Amniotic epithelial cell (primary cell): ENCODE results near the gene FBXO7.
"Not testable (repeated sequence)": the region's sequence is repeated elsewhere in the genome, so short reads cannot be mapped to it uniquely, and the experiment has no call there.

Experiments
- DNase-seq: peaks from one replicate; pipeline ENCODE4 v3.0.0-alpha.2; 2010; ENCODE audit warnings: low read depth

FBXO7 gene

DNA sequence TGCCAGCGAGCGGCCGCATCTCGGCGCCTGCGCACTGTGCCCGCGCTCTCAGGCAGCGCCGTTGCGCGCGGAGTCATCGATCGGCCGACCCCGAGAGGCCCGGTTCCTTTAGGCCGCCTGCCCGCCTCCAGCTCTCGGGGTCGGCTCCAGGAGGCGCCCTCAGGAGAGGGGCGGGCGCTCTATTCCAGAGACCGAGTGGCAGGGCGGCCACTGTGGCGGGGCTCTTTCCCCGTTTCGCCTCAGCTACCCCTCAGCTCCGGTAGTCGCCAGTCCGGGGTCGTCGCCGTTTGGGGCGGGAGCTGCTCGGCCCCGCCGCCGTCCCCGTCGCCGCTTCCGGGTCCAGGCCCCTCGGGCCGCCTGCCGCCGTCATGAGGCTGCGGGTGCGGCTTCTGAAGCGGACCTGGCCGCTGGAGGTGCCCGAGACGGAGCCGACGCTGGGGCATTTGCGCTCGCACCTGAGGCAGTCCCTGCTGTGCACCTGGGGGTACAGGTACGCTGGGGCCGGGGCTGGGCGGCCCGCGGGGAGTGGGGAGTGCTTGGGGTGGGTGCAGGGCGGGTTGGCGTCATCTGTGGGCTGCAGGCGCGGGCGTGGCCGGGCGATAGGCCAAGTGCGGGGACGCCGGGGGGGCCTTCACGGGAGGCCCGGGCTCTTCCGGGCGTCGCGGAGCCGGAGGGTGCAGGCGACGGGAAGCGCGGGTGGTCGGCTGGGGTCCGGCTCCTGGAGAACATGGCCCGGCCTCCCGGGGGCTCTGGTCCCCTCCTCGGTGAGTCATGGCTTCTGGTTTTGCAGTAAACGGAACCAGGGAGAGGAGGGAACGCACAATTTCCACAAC is at the start of gene FBXO7:
Gene FBXO7, plus strand, starts transcription at position 177 of the 833 bp plus-strand sequence. Its CDS starts 192 bp downstream, at position 369.
- DNase-seq, result peak; percentile 89

DNA sequence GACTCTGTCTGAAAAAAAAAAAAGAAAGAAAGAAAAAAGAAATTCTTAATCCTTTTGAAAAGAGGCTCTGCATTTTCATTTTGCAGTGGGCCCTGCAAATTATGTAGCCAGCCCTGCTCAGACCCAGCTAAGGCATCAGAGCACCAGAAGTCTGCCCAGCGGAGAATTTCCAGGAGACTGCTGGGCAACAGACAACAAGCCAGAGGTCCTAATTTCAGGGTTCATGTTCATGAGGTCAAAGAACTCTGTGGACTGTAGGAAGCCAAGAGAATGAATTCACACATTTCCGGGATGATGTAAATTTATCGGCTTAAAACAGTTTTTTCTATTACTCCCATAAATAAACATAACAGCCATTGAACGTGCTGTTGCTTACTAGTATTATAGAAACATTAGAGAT is 47.7 kb upstream of the FBXO7 start:
- DNase-seq, result no peak

DNA sequence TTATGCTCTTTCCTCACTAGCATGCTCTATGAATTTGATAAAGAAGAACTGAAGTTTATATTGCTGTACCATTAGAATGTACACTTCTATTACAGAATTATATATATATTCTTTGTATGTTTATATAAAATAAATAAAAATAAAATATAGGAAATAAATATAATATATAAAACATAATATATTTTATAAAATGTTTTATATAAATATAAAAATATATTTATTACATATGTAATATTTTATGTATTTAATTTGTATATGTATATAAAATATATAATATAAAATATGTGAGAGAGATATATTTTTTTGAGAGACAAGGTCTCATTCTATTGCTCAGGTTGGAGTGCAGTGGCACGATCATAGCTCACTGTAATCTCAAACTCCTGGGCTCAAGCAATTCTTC is 44.3 kb upstream of the FBXO7 start:
- DNase-seq, result no peak

DNA sequence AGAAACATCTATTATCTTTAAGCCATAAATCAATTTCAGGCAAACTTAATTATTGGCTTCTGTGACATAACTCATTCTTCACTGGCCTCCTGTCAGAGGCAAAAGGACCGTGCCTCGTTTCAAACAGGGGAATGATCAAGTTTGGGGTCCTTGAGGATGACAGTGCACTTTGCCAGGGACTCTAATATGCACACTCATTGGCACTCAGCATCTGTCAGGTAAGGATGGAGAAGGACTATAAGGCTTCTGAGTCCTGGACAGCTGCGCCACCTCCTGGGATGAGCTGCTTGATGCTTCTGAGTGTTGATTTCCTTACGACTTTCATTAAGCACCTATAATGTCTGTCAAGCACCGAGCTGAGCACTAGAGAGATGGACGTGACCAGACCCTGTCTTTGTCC is 30.5 kb upstream of the FBXO7 start:
- DNase-seq, result no peak

DNA sequence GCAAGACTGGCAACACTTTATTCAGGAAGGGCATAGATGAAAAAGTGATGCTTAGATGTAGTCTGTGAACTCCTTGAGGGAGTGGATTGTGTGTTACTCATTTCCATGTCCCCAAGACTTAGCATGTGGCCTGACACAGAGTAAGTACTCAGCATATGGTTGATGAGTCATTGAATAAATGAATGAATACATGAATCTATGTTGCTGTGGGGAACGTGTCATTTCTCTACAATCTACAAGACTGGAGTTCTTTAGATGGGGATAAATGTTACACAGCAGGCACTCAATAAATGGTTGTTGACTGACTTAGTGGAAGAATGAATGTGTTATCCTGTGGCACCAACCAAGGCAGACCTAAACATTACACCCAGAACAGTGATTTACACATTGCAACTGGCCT is 28.3 kb upstream of the FBXO7 start:
- DNase-seq, result no peak

DNA sequence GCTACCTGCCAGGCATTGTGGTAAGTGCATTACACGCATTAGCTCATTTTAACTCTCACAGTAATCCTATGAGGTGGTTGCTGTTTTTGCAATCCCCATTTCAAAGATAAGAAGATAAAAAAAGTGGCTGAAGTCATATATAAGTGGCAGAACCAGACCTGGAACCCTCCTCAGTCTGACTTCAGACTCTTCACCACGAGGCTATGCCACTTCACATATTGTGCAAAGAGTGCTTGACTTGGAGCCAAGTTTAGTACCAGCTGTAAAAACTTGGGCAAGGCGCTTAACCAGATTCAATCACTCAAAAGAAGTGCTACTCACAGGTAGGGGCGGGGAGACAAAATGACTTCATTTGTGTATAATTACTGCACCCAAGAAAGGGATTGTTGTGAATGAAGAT is 25.6 kb upstream of the FBXO7 start:
- no peak for DNase-seq

DNA sequence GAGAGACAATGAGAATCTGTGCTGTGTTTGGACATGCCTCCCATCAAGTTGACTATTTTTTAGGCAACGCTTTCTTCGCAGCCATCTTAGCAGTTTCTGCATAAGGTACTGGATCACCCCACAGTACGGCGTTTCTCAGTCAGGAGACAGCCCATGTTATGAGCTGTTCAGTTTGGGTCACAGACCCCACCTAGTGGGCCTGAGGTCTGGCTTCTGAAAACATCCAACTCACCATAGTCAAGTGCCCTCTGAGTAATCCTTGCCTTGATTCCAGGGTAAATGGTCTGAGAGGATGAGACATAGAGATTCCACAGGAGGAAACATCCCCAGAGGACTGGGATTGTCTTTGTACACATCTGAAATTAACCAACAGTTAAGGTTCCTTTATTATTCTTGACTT is 17.6 kb upstream of the FBXO7 start:
- no peak for DNase-seq

DNA sequence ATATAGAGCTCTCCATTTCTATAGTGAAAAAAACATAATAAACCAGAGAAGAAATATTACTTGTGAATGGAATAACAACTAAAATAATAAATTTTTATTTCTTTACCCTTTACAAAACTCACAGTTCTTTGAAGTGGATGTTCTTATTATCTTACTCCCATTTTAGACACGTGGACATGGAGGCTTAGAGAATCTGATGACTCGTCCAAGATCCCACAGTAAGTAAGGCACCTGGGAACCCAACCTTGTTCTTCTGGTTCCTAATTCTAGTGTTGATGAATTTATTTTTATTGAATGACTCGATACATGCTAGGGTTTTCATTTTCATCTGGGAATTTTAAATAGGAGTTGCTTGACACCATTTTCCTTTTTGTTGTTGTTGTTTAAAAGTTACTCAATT is 12.2 kb upstream of the FBXO7 start:
- DNase-seq, result no peak

DNA sequence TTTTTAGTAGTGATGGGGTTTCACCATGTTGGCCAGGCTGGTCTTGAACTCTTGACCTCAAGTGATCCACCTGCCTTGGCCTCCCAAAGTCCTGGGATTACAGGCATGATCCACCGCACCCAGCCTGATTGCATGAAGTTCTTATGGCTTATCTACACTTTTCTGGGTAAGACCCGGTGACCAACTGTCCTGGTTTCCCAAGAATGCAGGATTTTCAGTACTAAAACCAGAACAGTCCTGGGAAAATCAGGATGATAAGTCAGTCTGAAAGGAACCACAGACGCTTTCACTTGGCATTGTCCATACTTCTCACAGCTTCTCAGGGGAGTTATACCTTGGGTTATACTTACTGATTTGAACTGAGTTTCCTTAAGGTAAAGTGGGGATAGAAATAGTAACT is 8.9 kb upstream of the FBXO7 start:
- DNase-seq, result peak; percentile 86

DNA sequence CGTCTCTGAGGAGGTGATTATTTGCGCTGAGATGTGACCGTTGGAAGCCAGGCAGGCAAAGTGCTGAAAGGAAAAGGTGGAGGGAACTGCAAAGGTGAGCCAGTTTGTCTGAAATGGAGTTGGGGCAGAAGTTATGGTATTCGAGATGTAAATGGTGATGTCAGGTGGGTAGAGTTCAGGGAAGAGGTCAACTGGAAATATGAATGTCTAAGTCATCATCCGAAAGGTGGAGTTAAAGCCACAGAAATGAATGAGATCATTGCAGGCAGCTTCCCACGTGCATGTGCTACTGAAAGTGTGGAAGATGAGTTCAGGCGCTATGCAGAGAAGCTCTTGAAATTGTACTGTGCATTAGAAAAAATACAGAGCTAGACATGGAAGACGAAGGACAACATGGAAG is 8.1 kb upstream of the FBXO7 start:
- peak; percentile 33 for DNase-seq

DNA sequence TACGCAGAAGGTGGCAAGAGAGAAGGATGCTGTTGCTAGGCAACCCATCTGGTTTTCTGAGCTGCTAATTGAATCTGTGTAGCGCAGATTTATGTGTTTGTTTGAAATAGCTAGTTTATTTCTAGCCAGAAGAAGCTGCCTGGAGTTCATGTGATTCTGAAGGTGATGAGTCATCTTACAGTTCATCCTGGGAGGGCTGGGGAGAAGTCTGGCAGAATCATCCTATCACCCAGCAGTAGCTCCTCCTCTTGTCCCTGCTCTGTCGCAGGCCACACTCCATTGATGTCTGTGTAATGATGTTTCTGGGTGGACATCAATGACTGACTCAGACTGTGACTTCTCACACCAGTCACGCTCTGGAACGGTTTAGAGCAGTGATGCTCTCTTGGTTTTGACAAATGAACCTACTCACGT is 4.8 kb upstream of the FBXO7 start:
- peak; percentile 79 for DNase-seq

DNA sequence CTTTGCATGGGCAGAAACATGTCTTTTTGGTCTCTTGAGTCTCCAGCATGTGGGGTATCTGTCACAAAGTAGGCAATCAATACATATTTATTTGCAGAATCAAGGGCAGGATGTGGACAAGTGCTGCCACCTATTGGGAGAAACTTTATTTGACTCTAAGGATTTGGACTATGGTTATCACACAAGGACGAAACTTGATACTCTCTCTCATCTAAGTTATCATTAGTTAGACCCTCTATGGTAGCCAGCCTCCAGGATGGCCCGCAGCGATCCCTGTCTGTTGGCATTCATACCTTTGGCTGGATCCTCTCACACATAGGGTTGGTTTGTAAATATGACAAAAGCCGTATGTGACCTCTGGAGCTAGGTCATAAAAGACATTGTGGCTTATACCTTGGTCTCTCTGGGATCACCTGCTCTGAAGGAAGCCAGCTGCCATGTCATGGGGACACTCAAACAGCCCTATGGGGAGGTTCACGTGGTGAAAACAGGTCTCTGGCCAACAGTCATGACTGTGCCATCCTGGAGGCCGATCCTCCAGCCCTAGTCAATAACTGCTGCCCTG is 1.1 kb upstream of the FBXO7 start:
- DNase-seq, result peak; percentile 48

DNA sequence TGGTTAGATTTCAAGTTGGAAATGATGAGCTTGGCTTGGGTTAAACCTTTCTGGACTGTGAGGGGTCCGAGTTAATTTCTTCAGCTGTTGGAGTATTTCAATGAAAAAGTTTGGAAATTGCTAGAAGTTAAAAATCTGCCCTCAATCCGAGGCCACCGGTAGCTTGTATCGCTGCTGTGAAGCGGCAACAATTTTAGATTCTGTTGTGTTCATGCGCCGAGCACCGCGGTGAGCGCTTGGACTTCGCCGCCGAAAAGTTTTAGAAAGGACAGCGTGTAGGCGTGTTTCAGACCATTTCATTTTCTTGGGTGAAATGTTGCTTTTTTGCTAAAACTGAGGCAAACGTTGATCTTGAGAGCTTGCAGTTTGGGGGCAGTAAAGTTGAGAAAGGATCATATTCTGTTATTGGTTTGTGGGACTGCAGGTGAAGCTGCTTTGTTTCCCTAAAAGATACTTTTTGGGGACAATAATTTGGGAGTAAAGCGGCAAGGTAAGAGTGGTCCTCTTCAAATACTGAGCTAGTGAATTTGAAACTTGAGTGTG is 928 bp downstream of the FBXO7 start:
- DNase-seq, result no peak

DNA sequence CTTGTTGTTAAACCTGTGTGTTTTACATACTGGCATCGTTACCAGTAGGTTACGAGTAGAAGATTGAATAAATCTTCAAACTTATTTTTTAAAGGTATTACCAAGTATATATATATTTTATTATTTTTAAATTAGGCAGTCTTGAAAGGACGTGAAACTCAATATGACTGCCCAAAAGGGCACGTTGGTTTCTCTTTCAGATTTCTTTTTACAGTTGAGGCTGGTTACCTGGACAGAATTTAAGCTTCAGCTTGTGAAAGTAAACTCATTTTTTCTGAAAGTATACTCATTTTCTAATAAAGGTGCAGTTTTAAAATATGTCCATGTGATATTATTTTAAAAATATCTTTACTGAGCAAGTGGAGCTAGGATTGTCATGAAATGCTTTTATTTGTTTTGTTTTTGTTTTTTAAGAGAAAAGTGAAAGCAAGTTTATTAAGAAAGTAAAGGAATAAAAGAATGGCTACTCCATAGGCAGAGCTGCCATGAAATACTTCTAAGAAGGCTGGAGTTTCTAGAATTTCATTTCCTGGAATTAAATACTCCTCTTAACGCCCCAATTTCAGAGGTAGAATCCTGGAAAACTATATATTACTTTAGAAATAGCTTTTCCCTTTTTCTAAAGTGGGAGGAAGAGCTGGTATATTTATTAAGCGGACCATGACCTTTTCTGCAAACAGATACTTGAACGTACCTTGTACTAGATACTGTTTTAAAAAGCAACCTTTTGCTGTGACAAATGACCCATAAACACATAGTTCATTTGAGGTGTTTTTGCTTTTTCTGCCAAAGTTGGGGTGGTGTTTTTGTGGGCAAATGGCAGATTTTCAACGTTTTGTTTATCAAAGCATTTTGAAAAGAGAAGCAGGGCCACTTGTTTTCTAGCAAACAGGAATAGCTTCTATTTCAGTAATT is 1.9 kb downstream of the FBXO7 start:
- no peak for DNase-seq

DNA sequence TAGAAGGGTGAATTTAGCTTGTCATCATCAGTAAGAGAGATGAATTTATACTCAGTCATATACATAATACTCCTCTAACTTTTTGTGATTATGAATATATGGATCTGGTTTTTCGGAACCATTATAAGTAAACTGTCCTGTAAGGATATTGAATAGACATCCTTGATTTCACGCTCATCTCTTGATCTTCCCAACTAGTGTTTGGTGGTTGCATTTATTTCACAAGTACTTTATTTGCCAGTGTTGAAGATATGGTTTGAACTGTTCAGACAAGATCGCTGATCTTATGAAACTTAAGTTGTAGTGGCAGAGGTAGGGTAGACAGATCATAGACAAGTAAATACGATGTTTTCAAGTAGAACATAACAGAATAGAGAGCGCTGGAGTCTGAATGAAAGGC is 3.0 kb downstream of the FBXO7 start:
- DNase-seq, result no peak

DNA sequence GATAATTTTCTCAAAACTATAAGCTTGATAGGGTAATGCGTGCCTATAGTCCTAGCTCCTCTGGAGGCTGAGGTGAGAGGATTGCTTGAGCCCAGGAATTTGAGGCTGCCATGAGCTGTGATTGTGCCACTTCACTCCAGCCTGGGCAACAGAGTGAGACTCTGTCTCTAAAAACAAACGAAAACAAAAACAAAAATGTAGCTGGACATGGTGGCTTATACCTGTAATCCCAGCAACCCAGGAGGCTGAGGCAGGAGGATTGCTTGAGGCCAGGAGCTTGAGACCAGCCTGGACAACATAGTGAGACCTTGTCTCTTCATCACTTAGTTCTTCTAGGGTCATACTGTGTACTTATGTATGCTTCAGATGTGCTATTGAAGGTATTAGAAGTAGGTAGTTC is 3.9 kb downstream of the FBXO7 start:
- DNase-seq, result not testable (repeated sequence)

DNA sequence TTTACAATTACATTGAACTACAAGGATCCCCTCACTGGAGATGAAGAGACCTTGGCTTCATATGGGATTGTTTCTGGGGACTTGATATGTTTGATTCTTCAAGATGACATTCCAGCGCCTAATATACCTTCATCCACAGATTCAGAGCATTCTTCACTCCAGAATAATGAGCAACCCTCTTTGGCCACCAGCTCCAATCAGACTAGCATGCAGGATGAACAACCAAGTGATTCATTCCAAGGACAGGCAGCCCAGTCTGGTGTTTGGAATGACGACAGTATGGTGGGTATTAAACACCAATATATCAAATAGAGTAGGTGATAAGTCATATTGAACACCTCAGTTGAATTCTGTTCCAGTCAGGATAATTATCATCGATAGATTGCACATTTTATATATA is 4.4 kb downstream of the FBXO7 start:
- DNase-seq, result peak; percentile 35

DNA sequence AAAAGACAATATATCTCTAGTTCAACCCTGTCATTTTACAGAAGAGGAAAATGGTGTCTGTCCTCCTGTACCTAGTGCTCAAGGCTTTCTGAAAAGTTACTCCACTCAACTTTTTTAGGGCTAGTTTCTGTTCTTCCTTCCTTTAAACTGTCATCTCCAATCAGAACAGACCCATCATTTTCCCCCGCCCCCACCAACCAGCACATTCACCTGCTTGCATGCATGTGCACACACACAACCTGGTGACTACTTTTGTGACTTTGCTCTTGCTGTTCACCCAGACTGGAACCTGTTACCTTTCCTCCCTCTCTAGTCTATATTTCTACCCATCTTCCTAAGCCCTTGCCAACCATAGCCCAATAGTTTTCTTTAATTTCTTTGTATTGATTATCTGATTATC is 5.6 kb downstream of the FBXO7 start:
- DNase-seq, result no peak

DNA sequence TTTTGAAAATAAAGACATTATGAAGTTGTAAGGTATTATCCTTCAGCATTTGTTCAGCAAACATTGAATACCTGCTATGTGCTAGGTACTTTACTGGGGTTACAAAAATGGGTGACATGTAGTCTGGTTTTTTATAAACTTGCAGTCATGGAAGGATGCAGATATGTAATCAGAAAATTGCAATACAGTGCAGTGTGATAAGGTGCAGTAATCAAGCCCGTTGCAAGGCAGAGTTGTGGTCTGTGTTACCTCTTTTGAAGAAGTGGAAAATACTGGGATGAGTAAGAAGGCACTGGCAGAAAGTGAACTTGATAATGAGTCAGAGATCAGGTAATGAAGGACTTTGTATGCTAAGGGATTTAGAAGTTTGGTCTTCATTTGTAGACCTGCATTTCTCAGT is 8.1 kb downstream of the FBXO7 start:
- peak; percentile 65 for DNase-seq

DNA sequence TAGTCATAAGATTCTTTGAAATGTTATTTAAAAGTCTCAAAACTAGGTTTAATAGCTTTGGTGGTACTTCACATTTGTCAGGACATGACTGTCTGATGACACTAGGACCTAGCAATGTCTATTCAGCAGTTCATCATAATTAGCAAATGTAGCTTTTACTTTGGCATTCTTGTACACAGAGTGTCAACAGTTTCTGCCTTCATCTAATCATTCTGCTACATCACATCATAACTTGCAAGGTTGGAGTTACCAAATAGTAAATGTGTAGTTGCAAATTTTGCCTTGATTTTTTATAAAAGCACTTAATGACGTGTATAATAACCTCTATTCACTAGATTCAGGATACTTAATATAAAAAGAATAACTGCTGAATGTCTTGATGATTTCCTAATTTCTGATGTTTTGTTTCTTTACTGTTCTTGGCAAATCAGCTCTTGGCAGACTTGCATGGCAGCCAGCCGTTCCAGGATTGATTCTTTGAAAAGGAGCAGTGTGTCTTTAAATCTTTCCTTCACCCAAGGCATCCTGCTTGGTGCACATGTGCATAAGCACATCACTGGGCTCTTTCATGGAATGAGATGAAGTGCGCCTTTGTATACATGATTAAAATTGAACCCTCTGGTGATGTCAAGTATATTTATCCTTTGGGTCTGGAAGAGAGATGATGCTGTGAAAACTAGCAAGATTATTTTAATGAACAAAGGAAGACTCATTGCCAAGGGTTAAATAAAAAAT is 12.2 kb downstream of the FBXO7 start:
- no peak for DNase-seq

DNA sequence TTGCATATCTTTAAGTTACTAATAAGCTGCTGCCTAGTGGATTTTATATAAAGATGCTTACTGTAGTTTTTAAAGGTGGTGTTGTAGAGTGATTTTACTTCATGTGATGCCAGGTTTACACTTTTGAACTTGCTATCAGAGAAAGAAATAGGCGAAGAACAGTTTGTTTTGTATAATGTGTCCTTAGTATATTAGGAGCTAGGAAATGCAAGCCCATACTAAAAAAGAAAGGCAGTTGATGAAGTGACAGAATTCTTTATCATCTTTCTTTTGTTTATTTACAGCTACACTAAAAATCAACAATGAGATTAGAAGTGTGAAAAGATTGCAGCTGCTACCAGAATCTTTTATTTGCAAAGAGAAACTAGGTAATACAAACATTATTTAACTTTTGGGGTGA is 12.8 kb downstream of the FBXO7 start:
- DNase-seq, result no peak

DNA sequence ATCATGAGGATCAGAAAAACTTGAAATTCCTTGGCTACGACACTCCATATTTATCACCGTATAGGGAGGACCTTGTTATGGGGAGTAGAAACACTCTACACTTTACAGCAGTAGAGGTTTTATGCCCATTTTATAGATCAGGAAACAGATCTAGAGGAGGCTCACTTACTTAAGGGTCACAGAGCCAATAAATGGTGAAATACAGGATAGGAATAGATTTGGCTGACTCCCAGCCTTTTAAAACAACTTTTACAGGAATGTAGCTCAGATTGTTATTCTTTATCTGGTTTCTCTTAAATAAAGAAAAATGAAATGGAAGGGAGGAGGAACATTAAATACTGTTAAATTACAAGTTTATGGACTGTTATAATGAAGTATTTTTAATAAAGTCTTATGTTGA is 14.8 kb downstream of the FBXO7 start:
- DNase-seq, result no peak
